Measurements from ENCODE around the gene RGS12.

GRCh38 chr4:3248178-3248480 lies 44.7 kb upstream of the RGS12 start:
- TF ChIP-seq CTCF (IDR thresholded peaks at IDR 0.05; ENCODE audit: low read depth, low read length, poor library complexity, severe bottlenecking), result no peak
- no peak for TF ChIP-seq EZH2phosphoT487 (IDR thresholded peaks at IDR 0.05; ENCODE audit: borderline replicate concordance, low read length)
